ENCODE data around the gene TLCD4.

TLCD4 gene

GRCh38 chr1:95117207-95118066, at the start of gene TLCD4:
TLCD4 (plus strand) TSS chr1:95117355; CDS start chr1:95143902, 26,547 bp downstream.
- TF ChIP-seq, protein P1, sequence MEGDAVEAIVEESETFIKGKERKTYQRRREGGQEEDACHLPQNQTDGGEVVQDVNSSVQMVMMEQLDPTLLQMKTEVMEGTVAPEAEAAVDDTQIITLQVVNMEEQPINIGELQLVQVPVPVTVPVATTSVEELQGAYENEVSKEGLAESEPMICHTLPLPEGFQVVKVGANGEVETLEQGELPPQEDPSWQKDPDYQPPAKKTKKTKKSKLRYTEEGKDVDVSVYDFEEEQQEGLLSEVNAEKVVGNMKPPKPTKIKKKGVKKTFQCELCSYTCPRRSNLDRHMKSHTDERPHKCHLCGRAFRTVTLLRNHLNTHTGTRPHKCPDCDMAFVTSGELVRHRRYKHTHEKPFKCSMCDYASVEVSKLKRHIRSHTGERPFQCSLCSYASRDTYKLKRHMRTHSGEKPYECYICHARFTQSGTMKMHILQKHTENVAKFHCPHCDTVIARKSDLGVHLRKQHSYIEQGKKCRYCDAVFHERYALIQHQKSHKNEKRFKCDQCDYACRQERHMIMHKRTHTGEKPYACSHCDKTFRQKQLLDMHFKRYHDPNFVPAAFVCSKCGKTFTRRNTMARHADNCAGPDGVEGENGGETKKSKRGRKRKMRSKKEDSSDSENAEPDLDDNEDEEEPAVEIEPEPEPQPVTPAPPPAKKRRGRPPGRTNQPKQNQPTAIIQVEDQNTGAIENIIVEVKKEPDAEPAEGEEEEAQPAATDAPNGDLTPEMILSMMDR (IDR thresholded peaks at IDR 0.05) = no peak
- no peaks in the 10 kb centered on the region for H3K9me3 Mint-ChIP-seq
- peak; percentile 82 for DNase-seq
- H3K27me3 Mint-ChIP-seq (ENCODE audit: low read depth, poor library complexity) = peaks cover 40% of the 10 kb centered on the region
- H3K27ac Mint-ChIP-seq = no peak within 1 kb of the TSS
- H3K4me3 Mint-ChIP-seq = peak within 1 kb of the TSS; percentile 93
- no peaks in the 10 kb centered on the region for H3K36me3 Mint-ChIP-seq (ENCODE audit: low read depth)
- peaks cover 19% of the 10 kb centered on the region for H3K4me1 Mint-ChIP-seq

DNA sequence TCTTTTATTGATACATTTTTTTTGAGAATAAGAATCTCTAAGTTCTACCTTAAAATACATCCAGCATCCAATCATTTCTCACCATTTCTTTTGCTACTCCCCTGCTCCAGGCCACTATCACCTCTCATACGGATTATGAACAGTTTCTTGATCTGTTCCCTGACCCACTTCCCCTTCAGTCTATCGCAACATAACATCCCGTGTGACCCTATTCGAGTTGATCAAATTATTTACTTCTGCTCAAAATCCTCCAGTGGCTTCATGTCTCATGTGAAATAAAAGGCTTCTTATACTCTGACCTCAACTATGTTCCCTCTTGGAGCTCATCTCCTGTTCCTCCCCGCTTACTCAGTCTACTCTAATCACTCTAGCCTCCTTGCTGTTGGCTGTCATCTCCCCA, 49.6 kb upstream of the TLCD4 start:
- H3K27me3 Mint-ChIP-seq (ENCODE audit: low read depth, poor library complexity) = no peaks in the 10 kb centered on the region
- no peak for DNase-seq
- H3K9me3 Mint-ChIP-seq = no peaks in the 10 kb centered on the region
- peaks cover 28% of the 10 kb centered on the region for H3K36me3 Mint-ChIP-seq (ENCODE audit: low read depth)
- no peak overlapping the region for H3K4me3 Mint-ChIP-seq
- H3K4me1 Mint-ChIP-seq = peaks cover 16% of the 10 kb centered on the region
- no peak overlapping the region for H3K27ac Mint-ChIP-seq
- TF ChIP-seq, protein P1 (IDR thresholded peaks at IDR 0.05) = no peak

- TF ChIP-seq, protein P1 (IDR thresholded peaks at IDR 0.05) = no peak
- Mint-ChIP-seq H3K27ac (no peak overlapping the region), H3K9me3 (no peaks in the 10 kb centered on the region), H3K27me3 (ENCODE audit: low read depth, poor library complexity) (peaks cover 4% of the 10 kb centered on the region), H3K4me1 (peaks cover 16% of the 10 kb centered on the region), H3K36me3 (ENCODE audit: low read depth) (peaks cover 12% of the 10 kb centered on the region), H3K4me3 (no peak overlapping the region)
- DNase-seq = no peak
Observed at GRCh38 chr1:95068956-95069709, 48.0 kb upstream of the TLCD4 start.

GRCh38 chr1:95069710-95070093, 47.5 kb upstream of the TLCD4 start:
- no peaks in the 10 kb centered on the region for H3K9me3 Mint-ChIP-seq
- TF ChIP-seq, protein P1 (IDR thresholded peaks at IDR 0.05) = no peak

DNA sequence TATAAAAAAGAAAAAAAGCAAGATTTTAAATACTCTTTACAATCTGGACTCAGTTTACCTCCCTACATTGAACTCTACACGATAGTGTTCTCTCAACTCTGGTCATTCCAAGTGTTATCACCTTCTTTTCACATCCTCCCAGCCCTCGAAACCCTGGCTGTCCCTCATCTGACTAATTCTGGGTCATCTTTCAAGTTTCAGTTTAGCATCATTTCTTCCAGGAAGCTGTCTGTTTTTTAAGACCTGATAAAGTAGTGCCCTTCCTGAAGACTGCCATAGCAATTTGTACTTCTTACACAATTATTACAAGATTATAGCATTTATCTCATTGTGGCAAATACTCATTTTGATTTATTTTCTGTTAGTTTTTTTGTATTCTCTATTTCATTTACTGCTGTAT, 45.6 kb upstream of the TLCD4 start:
- peak overlapping the region; percentile 98 for H3K4me3 Mint-ChIP-seq
- H3K36me3 Mint-ChIP-seq (ENCODE audit: low read depth) = peaks cover 4% of the 10 kb centered on the region
- no peak overlapping the region for H3K27ac Mint-ChIP-seq
- no peaks in the 10 kb centered on the region for H3K9me3 Mint-ChIP-seq
- H3K4me1 Mint-ChIP-seq = peaks cover 16% of the 10 kb centered on the region
- DNase-seq = no peak
- TF ChIP-seq, protein P1 (IDR thresholded peaks at IDR 0.05) = no peak
- H3K27me3 Mint-ChIP-seq (ENCODE audit: low read depth, poor library complexity) = peaks cover 17% of the 10 kb centered on the region

More at GRCh38 chr1:95069710-95070093, 47.5 kb upstream of the TLCD4 start:
- H3K4me1 Mint-ChIP-seq = peaks cover 16% of the 10 kb centered on the region
- H3K27ac Mint-ChIP-seq = no peak overlapping the region
- H3K36me3 Mint-ChIP-seq (ENCODE audit: low read depth) = peaks cover 9% of the 10 kb centered on the region
- H3K27me3 Mint-ChIP-seq (ENCODE audit: low read depth, poor library complexity) = peaks cover 7% of the 10 kb centered on the region
- no peak for DNase-seq
- no peak overlapping the region for H3K4me3 Mint-ChIP-seq

Data from nephron progenitor cell (in vitro differentiated cells).